HCT116 (cell line): ENCODE data around the gene ADCY2. TPM values are rescaled to one million over a fixed set of nuclear protein-coding genes. Genes with fewer than 3 reads are reported as not detected.

ENCODE experiments used
- ATAC-seq: fragments of 200-7000 bp; cut with Tn5 transposase; 2 replicates; pipeline ENCODE4 v1.9.1; 2020; ENCODE audit warnings: mild to moderate bottlenecking, moderate library complexity
- BruUV-seq: library from RNA; stranded (reverse); fragments of 400-500 nt; replicated peaks from 2 replicates; lab custom pipeline; 2021; lab: Mats Ljungman, UMichigan
- CTCF ChIA-PET: fragments of 300-600 bp; sonication (Branson Sonifier 250); formaldehyde crosslinking; loops from one replicate; lab custom pipeline; 2021; ENCODE audit warnings: antibody characterized with exemption; lab: Charles Lee
- POLR2A ChIA-PET: fragments of 300-600, 350-600 bp; sonication (Branson Sonifier 250); formaldehyde crosslinking; loops from one replicate; lab custom pipeline; 2021; ENCODE audit warnings: antibody characterized with exemption; lab: Charles Lee
- RAD21 ChIA-PET, 2 experiments: fragments of 300-600 bp; sonication (Branson Sonifier 250); formaldehyde crosslinking; loops; one replicate each; lab custom pipeline; 2023; ENCODE audit warnings: low total read pairs in 2 of 2; ENCODE audit not compliant: uncharacterized antibody in 2 of 2, unreplicated experiment in 2 of 2, low non-redundant PET in 1 of 2; lab: Charles Lee
- DNase-seq: peaks from one replicate; pipeline ENCODE4 v3.0.0-alpha.2; 2010; ENCODE audit warnings: low read depth, low spot score
- H2AFZ ChIP-seq: fragments of 200-600 bp; shearing (Covaris generic), sonication (generic); 2 replicates; pipeline ENCODE4 v1.6.1; 2017; ENCODE audit warnings: low read depth, mixed run types, mixed read lengths, antibody characterized with exemption, low read length; ENCODE audit not compliant: poor library complexity, severe bottlenecking
- H3K27ac ChIP-seq: 2 replicates; pipeline ENCODE4 v1.5.1; 2012; ENCODE audit warnings: low read depth, low read length
- H3K27me3 ChIP-seq: fragments of 200-600 bp; sonication (generic); 2 replicates; pipeline ENCODE4 v1.6.1; 2016; ENCODE audit warnings: mixed run types, low read length, mixed read lengths; ENCODE audit not compliant: insufficient read depth
- H3K36me3 ChIP-seq, 2 experiments: fragments of 200-500 bp in 1 of 2; fragments of 200-600 bp in 1 of 2; sonication (Bioruptor generic) in 1 of 2; sonication (generic) in 1 of 2; 2 replicates each; pipeline versions ENCODE4 v1.5.1 to v1.6.1; 2014 to 2016; ENCODE audit warnings: low read length in 2 of 2, inconsistent platforms in 1 of 2, mixed read lengths in 1 of 2, mixed run types in 1 of 2; ENCODE audit not compliant: insufficient read depth in 2 of 2, control insufficient read depth in 1 of 2
- H3K4me1 ChIP-seq, 2 experiments: fragments of 200-600 bp in 1 of 2; sonication (generic) in 1 of 2; 2 replicates each; pipeline versions ENCODE4 v1.5.1 to v1.6.1; 2012 to 2017; ENCODE audit warnings: low read length in 2 of 2, inconsistent platforms in 1 of 2, mild to moderate bottlenecking in 1 of 2, mixed read lengths in 1 of 2, mixed run types in 1 of 2, moderate library complexity in 1 of 2; ENCODE audit not compliant: insufficient read depth in 2 of 2, control insufficient read depth in 1 of 2
- H3K4me2 ChIP-seq: fragments of 200-600 bp; sonication (generic); 2 replicates; pipeline ENCODE4 v1.6.1; 2017; ENCODE audit warnings: mixed run types, low read length, mixed read lengths
- H3K4me3 ChIP-seq, 2 experiments: fragments of 200-600 bp in 1 of 2; sonication (generic) in 1 of 2; replicated peaks in 1 of 2; 2 replicates each; pipeline ENCODE4 v1.5.1; 2011 to 2016; ENCODE audit warnings: low read length in 2 of 2, control low read depth in 1 of 2, low read depth in 1 of 2, mild to moderate bottlenecking in 1 of 2, mixed read lengths in 1 of 2, mixed run types in 1 of 2
- H3K79me2 ChIP-seq: fragments of 200-600 bp; sonication (generic); 2 replicates; pipeline ENCODE4 v1.6.1; 2017; ENCODE audit warnings: mild to moderate bottlenecking, mixed run types, low read length, moderate library complexity, mixed read lengths; ENCODE audit not compliant: insufficient read depth
- H3K9ac ChIP-seq: fragments of 200-600 bp; sonication (generic); 2 replicates; pipeline ENCODE4 v1.6.1; 2016; ENCODE audit warnings: low read length, mixed read lengths
- H3K9me2 ChIP-seq: fragments of 200-600 bp; sonication (generic), shearing (Covaris generic); 2 replicates; pipeline ENCODE4 v1.6.1; 2017; ENCODE audit warnings: mixed run types, mild to moderate bottlenecking, moderate library complexity; ENCODE audit not compliant: insufficient read depth
- H3K9me3 ChIP-seq, 2 experiments: fragments of 200-500 bp in 1 of 2; fragments of 200-600 bp in 1 of 2; sonication (Bioruptor generic) in 1 of 2; sonication (generic) in 1 of 2; 2 replicates each; pipeline ENCODE4 v1.6.1; 2014 to 2017; ENCODE audit warnings: low read length in 2 of 2, mixed read lengths in 2 of 2, inconsistent platforms in 1 of 2, low read depth in 1 of 2, mild to moderate bottlenecking in 1 of 2, mixed run types in 1 of 2, moderate library complexity in 1 of 2; ENCODE audit not compliant: control insufficient read depth in 1 of 2, insufficient read depth in 1 of 2
- H4K20me1 ChIP-seq: fragments of 200-600 bp; sonication (generic), shearing (Covaris generic); 2 replicates; pipeline ENCODE4 v1.6.1; 2017; ENCODE audit warnings: mixed run types, mild to moderate bottlenecking, moderate library complexity; ENCODE audit not compliant: insufficient read depth
- CEBPB ChIP-seq: IDR thresholded peaks from 2 replicates; pipeline ENCODE4 v1.6.1; 2012; ENCODE audit warnings: low read depth
- POLR2A ChIP-seq: IDR thresholded peaks from 2 replicates; pipeline ENCODE4 v1.7.0; 2011; ENCODE audit warnings: borderline replicate concordance; ENCODE audit not compliant: insufficient read depth, insufficient read length; ENCODE audit errors: extremely low read depth
- POLR2AphosphoS5 ChIP-seq: IDR thresholded peaks from 2 replicates; pipeline ENCODE4 v1.6.1; 2011; ENCODE audit warnings: mild to moderate bottlenecking, low read depth, low read length, moderate library complexity
- SRF ChIP-seq: IDR thresholded peaks from 2 replicates; pipeline ENCODE4 v1.6.1; 2012; ENCODE audit warnings: low read depth
- intact Hi-C: fragments of 100-400 bp; cut with micrococcal nuclease; formaldehyde crosslinking; loops from 2 replicates; pipeline ENCODE4 v1.10.0; 2022
- total RNA-seq: library from RNA; stranded (reverse); gene quantifications from one replicate; pipeline ENCODE4 v1.2.1, GENCODE V29; 2021; ENCODE audit not compliant: unreplicated experiment
- TF ChIP-seq, protein P1 (sequence below): IDR thresholded peaks from 2 replicates; pipeline ENCODE4 v1.6.1; 2012
- TF ChIP-seq, protein P2 (sequence below): IDR thresholded peaks from 2 replicates; pipeline ENCODE4 v1.6.1; 2011; ENCODE audit warnings: mild to moderate bottlenecking, low read length, moderate library complexity; ENCODE audit not compliant: insufficient replicate concordance; ENCODE audit errors: extremely low read depth
- TF ChIP-seq, protein P3 (sequence below): IDR thresholded peaks from 2 replicates; pipeline ENCODE4 v1.6.1; 2012; ENCODE audit warnings: low read depth

The ADCY2 gene
- total RNA-seq, 1 experiment from 2014 or later = 0.15 TPM

DNA sequence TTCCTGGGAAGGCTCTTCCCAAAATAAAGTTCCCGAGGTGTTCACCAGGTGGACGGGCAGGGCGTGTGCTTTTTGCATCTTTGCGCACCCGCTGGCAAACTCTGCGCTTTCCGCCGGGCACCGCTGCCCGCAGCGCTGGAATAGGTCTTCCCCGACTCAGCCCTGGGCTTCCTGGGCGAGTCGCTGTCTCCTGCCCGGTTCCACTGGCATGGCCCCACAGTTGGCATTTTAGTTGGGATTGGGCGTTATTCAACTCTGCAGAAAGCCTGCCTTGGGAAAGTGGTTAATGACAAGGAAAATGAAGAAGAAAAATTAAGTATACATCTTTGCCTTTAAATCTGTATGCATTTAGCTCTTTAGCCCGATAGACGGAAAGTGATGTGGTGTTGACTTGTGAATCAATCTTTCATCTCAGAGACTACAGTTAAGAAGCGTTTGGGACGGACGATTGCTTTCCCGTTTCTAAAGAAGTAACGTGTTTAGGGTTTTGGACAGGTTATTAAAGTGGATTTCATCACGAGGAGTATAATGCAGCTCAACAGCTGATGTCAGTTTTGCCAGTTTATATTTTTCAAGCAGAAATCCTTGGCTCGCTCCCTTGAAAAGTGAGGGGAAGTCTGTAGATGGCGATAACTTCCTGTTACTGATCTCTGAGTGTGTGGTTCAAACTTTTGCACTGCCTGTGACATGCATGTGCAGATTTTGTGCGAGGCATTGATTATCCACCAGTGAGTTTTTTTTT is 946 bp downstream of the ADCY2 start:
- RAD21 ChIA-PET = no interaction called here
- Histone ChIP-seq H3K9ac (no peak overlapping the region), H3K4me1 (no peaks in the 10 kb centered on the region), H3K4me2 (no peak overlapping the region), H3K9me3 (peaks cover 0 to 8% of the 10 kb centered on the region in 2 experiments; a peak in 2 of 4 replicates), H3K79me2 (no peaks in the 10 kb centered on the region), H3K27me3 (no peaks in the 10 kb centered on the region), H3K27ac (no peak overlapping the region), H3K9me2 (no peaks in the 10 kb centered on the region), H4K20me1 (no peaks in the 10 kb centered on the region), H2AFZ (no peak overlapping the region), H3K4me3 (no peak overlapping the region), H3K36me3 (no peaks in the 10 kb centered on the region)
- BruUV-seq = no TSS peak
- CTCF ChIA-PET = no interaction called here
- intact Hi-C loops = no loop called here
- POLR2A ChIA-PET = no interaction called here
- DNase-seq (no peak), ATAC-seq (no peak)
- TF ChIP-seq, protein P1, sequence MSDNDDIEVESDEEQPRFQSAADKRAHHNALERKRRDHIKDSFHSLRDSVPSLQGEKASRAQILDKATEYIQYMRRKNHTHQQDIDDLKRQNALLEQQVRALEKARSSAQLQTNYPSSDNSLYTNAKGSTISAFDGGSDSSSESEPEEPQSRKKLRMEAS = no peak
- TF ChIP-seq, protein P2, sequence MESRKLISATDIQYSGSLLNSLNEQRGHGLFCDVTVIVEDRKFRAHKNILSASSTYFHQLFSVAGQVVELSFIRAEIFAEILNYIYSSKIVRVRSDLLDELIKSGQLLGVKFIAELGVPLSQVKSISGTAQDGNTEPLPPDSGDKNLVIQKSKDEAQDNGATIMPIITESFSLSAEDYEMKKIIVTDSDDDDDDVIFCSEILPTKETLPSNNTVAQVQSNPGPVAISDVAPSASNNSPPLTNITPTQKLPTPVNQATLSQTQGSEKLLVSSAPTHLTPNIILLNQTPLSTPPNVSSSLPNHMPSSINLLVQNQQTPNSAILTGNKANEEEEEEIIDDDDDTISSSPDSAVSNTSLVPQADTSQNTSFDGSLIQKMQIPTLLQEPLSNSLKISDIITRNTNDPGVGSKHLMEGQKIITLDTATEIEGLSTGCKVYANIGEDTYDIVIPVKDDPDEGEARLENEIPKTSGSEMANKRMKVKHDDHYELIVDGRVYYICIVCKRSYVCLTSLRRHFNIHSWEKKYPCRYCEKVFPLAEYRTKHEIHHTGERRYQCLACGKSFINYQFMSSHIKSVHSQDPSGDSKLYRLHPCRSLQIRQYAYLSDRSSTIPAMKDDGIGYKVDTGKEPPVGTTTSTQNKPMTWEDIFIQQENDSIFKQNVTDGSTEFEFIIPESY = no peak
- TF ChIP-seq, protein P3, sequence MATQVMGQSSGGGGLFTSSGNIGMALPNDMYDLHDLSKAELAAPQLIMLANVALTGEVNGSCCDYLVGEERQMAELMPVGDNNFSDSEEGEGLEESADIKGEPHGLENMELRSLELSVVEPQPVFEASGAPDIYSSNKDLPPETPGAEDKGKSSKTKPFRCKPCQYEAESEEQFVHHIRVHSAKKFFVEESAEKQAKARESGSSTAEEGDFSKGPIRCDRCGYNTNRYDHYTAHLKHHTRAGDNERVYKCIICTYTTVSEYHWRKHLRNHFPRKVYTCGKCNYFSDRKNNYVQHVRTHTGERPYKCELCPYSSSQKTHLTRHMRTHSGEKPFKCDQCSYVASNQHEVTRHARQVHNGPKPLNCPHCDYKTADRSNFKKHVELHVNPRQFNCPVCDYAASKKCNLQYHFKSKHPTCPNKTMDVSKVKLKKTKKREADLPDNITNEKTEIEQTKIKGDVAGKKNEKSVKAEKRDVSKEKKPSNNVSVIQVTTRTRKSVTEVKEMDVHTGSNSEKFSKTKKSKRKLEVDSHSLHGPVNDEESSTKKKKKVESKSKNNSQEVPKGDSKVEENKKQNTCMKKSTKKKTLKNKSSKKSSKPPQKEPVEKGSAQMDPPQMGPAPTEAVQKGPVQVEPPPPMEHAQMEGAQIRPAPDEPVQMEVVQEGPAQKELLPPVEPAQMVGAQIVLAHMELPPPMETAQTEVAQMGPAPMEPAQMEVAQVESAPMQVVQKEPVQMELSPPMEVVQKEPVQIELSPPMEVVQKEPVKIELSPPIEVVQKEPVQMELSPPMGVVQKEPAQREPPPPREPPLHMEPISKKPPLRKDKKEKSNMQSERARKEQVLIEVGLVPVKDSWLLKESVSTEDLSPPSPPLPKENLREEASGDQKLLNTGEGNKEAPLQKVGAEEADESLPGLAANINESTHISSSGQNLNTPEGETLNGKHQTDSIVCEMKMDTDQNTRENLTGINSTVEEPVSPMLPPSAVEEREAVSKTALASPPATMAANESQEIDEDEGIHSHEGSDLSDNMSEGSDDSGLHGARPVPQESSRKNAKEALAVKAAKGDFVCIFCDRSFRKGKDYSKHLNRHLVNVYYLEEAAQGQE = no peak
- TF ChIP-seq POLR2A (no peak), SRF (no peak), POLR2AphosphoS5 (no peak), CEBPB (no peak)
